RWPE2 (cell line): ENCODE data around the gene MYO5B.
"Not testable (repeated sequence)": the region's sequence is repeated elsewhere in the genome, so short reads cannot be mapped to it uniquely, and the experiment has no call there.

Experiments used
- ATAC-seq: fragments of 200-7000 bp; cut with Tn5 transposase; 3 replicates; pipeline ENCODE4 v1.9.1; 2021; ENCODE audit warnings: low read depth
- DNase-seq: peaks from one replicate; pipeline ENCODE4 v3.0.0-alpha.2; 2020; ENCODE audit warnings: low spot score
- H3K27ac ChIP-seq: fragments of 450-650 bp; 2 replicates; pipeline ENCODE4 v1.5.1; 2017; ENCODE audit warnings: mild to moderate bottlenecking; ENCODE audit not compliant: poor library complexity, severe bottlenecking
- H3K27me3 ChIP-seq: fragments of 250-450 bp; sonication (Bioruptor Pico); 2 replicates; pipeline ENCODE4 v1.5.1; 2021; ENCODE audit warnings: mild to moderate bottlenecking, moderate library complexity; ENCODE audit not compliant: insufficient read depth, poor library complexity, severe bottlenecking
- H3K36me3 ChIP-seq: fragments of 250-450 bp; sonication (Bioruptor Pico); 2 replicates; pipeline ENCODE4 v1.5.1; 2020; ENCODE audit warnings: low read depth, mild to moderate bottlenecking, moderate library complexity
- H3K4me1 ChIP-seq: fragments of 250-450 bp; sonication (Bioruptor Pico); 2 replicates; pipeline ENCODE4 v1.5.1; 2021; ENCODE audit warnings: mild to moderate bottlenecking, moderate library complexity; ENCODE audit not compliant: insufficient read depth, poor library complexity, severe bottlenecking
- H3K4me3 ChIP-seq: fragments of 250-450 bp; sonication (Bioruptor Pico); 2 replicates; pipeline ENCODE4 v1.5.1; 2021; ENCODE audit warnings: mild to moderate bottlenecking, moderate library complexity; ENCODE audit not compliant: severe bottlenecking
- H3K9me3 ChIP-seq: fragments of 250-450 bp; sonication (Bioruptor Pico); 2 replicates; pipeline ENCODE4 v1.5.1; 2021; ENCODE audit warnings: mild to moderate bottlenecking, moderate library complexity; ENCODE audit not compliant: severe bottlenecking
- TF ChIP-seq, protein P1 (sequence below): fragments of 450-650 bp; IDR thresholded peaks from one replicate; pipeline ENCODE4 v1.5.1; 2017; ENCODE audit warnings: mild to moderate bottlenecking, moderate library complexity; ENCODE audit not compliant: poor library complexity, severe bottlenecking

The MYO5B gene

DNA sequence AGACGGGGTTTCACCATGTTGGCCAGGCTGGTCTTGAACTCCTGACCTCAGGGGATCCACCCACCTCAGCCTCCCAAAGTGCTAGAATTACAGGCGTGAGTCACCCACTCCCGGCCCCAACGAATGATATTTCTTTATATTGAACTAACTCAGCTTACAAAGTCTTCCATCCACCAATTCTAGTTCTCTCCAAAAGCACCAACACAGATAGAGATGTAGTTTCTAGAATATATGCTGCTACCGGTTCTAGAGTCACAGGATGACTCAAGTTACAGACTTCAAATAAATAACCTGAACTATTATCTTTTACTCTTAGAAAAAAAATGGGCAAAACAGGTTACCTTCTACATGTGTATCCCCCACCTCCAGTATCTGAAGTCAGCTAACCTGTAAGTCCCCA, 390.9 kb downstream of the MYO5B start:
- no peak overlapping the region for H3K27ac ChIP-seq
- TF ChIP-seq, protein P1, sequence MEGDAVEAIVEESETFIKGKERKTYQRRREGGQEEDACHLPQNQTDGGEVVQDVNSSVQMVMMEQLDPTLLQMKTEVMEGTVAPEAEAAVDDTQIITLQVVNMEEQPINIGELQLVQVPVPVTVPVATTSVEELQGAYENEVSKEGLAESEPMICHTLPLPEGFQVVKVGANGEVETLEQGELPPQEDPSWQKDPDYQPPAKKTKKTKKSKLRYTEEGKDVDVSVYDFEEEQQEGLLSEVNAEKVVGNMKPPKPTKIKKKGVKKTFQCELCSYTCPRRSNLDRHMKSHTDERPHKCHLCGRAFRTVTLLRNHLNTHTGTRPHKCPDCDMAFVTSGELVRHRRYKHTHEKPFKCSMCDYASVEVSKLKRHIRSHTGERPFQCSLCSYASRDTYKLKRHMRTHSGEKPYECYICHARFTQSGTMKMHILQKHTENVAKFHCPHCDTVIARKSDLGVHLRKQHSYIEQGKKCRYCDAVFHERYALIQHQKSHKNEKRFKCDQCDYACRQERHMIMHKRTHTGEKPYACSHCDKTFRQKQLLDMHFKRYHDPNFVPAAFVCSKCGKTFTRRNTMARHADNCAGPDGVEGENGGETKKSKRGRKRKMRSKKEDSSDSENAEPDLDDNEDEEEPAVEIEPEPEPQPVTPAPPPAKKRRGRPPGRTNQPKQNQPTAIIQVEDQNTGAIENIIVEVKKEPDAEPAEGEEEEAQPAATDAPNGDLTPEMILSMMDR = no peak
- H3K4me1 ChIP-seq = no peaks in the 10 kb centered on the region
- no peaks in the 10 kb centered on the region for H3K9me3 ChIP-seq
- no peak overlapping the region for H3K4me3 ChIP-seq
- H3K27me3 ChIP-seq = no peaks in the 10 kb centered on the region
- H3K36me3 ChIP-seq = no peaks in the 10 kb centered on the region
- DNase-seq (no peak), ATAC-seq (no peak)

DNA sequence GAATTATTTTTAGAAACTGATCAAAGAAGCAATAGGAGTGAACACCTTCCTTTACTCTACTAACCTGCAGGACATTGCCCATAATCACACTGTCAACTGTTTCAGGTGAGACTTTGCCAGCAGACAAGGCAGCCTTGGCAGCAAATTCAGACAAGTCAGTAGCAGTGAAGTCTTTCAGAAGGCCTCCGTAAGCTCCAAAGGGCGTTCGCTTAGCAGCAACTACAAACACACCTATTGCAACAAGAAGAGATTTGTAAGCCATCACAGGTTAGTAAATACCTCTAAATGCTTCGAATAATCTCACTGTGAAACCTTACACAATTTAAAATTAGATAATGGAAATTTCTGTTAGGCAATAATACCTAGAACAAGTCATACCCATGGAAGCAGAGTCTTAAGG, 392.3 kb downstream of the MYO5B start:
- no peaks in the 10 kb centered on the region for H3K36me3 ChIP-seq
- no peaks in the 10 kb centered on the region for H3K4me1 ChIP-seq
- no peaks in the 10 kb centered on the region for H3K27me3 ChIP-seq
- H3K27ac ChIP-seq = no peak overlapping the region
- no peak for ATAC-seq
- H3K4me3 ChIP-seq = no peak overlapping the region
- no peaks in the 10 kb centered on the region for H3K9me3 ChIP-seq
- TF ChIP-seq, protein P1 = no peak
- DNase-seq = no peak

DNA sequence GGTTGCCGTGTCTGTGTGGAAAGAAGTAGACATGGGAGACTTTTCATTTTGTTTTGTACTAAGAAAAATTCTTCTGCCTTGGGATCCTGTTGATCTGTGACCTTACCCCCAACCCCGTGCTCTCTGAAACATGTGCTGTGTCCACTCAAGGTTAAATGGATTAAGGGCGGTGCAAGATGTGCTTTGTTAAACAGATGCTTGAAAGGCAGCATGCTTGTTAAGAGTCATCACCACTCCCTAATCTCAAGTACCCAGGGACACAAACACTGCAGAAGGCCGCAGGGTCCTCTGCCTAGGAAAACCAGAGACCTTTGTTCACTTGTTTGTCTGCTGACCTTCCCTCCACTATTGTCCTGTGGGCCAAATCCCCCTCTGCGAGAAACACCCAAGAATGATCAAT, 394.5 kb downstream of the MYO5B start:
- DNase-seq, H3K36me3 ChIP-seq, ATAC-seq, H3K27ac ChIP-seq, H3K4me3 ChIP-seq, H3K4me1 ChIP-seq, H3K27me3 ChIP-seq, H3K9me3 ChIP-seq: not testable (repeated sequence)

DNA sequence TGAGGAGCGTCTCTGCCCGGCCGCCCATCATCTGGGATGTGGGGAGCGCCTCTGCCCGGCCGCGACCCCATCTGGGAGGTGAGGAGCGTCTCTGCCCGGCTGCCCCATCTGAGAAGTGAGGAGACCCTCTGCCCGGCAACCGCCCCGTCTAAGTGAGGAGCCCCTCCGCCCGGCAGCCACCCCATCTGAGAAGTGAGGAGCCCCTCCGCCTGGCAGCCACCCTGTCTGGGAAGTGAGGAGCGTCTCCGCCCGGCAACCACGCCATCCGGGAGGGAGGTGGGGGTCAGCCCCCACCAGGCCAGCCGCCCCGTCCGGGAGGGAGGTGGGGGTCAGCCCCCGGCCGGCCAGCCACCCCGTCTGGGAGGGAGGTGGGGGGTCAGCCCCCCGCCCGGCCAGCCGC, 395.1 kb downstream of the MYO5B start:
- not testable (repeated sequence) for H3K4me1 ChIP-seq, ATAC-seq, H3K9me3 ChIP-seq, H3K36me3 ChIP-seq, H3K27me3 ChIP-seq, H3K4me3 ChIP-seq, DNase-seq, H3K27ac ChIP-seq

- no peak overlapping the region for H3K27ac ChIP-seq
- peaks cover 6% of the 10 kb centered on the region for H3K36me3 ChIP-seq
- no peak for DNase-seq
- TF ChIP-seq, protein P1 = no peak
- no peaks in the 10 kb centered on the region for H3K27me3 ChIP-seq
- no peak for ATAC-seq
- no peaks in the 10 kb centered on the region for H3K4me1 ChIP-seq
- H3K4me3 ChIP-seq = no peak overlapping the region
- H3K9me3 ChIP-seq = no peaks in the 10 kb centered on the region
Observed at GRCh38 chr18:49798001-49798400, 396.9 kb downstream of the MYO5B start.

GRCh38 chr18:49795612-49796552, 399.1 kb downstream of the MYO5B start:
- Histone ChIP-seq H3K4me1 (no peaks in the 10 kb centered on the region), H3K4me3 (no peak overlapping the region), H3K27ac (no peak overlapping the region), H3K36me3 (peaks cover 9% of the 10 kb centered on the region), H3K27me3 (no peaks in the 10 kb centered on the region), H3K9me3 (no peaks in the 10 kb centered on the region)
- DNase-seq = no peak
- TF ChIP-seq, protein P1 = no peak
- ATAC-seq = no peak
